GM18951 (cell line): Measurements from ENCODE around the gene STRN3.
A peak's percentile ranks its signal among the peaks of the same experiment; 100 is the strongest.
"Not testable (repeated sequence)": the region's sequence is repeated elsewhere in the genome, so short reads cannot be mapped to it uniquely, and the experiment has no call there.

Experiments used
- POLR2A ChIP-seq: IDR thresholded peaks from 4 replicates; pipeline ENCODE4 v1.6.1; 2011; ENCODE audit warnings: mild to moderate bottlenecking; ENCODE audit not compliant: insufficient read length, insufficient read depth; ENCODE audit errors: extremely low read depth
- in situ Hi-C: fragments of 300-500 bp; cut with MboI; formaldehyde crosslinking; loops from one replicate; pipeline ENCODE4 v1.12.0; 2022; ENCODE audit warnings: low sequenced_read_pairs, mixed read lengths, inconsistent platforms; ENCODE audit not compliant: unreplicated experiment

The STRN3 gene

DNA sequence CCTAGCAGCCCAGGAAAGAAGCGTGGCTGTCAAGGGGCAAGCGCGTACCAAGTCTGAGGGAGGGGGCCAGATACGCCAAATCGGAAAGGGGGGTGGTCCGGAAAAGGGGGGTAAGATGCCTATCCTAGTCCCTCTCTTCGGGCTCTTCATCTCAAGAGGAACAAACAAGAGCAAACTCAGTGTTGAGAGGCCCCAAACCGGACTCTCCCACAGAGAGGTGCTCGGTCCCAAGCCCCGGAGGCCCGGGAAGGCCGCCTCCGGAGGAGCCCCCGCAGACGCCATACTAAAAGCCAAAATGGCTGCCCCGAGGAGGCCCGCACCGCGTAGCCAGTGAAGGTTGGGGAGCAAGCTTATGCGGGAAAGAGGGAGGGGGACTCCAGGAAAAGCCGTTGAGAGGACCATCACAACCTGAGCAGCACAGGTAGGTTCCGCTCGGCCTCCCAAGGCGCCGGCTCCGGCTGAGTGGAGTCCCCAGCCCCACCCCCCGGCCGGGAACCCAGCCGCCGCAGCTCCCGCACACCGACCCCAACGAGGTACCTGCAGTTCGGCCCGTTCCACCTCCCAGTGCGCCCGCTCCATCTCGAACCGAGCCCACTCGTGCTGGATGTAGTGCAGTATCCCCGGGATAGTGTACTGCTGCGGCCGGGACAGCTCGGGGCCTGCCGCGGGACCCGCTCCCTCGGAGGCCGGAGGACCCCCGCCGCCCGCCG lies 657 bp downstream of the STRN3 start, which contains the start of gene AP4S1:
Gene AP4S1 (plus strand): TSS at position 283 of the 710 bp plus-strand sequence. CDS start 40,548 bp downstream, outside the sequence.
- in situ Hi-C loops = no loop called here
- peak; percentile 59 for TF ChIP-seq POLR2A

DNA sequence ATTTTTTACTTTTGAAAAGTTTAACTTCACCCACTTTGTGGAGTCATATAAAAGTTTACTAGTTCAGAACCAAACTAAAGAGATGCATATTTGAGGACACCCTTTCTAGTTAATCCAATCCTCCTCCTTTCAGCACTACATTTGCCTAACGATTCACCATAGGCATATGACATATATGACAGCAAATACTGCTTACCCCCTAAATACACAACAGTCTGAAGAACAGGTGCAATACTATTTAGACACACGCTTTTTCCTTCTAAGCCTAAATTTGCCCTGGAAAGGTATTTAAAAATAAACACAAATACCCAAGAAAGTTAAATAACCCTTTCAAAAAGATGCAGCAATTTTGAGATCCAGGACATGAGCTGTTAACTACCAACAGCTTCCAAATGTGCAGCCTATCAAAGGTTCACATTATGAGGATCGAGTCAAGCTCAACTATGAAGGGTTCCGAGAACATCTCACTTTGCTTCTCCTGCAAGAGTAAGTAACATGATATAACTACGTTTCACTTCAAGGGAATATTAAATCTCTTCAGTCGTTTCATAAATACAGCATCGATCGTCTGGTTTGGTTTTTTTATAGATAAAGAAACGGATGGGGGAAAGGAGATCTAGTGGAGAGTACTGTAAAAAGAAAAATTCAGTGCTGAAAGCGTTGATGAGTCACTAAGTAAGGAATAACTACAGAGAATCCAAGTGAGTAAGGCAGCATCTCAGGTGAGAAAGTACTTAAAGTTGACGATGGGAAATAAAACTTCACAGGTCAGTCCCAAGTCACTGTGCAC lies 1.4 kb downstream of the STRN3 start:
- in situ Hi-C loops = no loop called here

DNA sequence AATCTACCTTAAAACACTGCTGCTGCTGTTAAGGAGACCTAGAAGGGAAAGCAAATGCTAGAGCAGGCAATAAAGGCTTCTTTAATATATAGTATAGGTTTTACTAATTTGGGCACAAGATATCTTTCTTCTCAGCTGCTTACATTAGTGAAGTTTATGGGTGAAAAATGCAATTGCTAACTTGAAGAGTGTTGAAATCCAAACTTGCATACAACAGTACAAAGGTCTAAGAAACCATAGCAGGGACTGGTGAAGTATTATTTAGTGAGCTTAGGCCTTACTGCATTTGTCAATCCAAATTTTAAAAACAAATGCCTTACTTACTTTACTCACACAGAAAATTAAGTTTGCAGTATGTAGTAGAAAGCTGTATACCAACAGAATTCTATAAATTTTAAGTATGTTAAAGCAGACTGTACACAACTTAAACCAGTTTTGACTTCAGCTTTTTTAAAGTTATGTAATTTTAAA lies 2.1 kb downstream of the STRN3 start:
- TF ChIP-seq POLR2A = no peak
- in situ Hi-C loops = no loop called here

More for the DNA sequence above, 1.4 kb downstream of the STRN3 start:
- TF ChIP-seq POLR2A = no peak

DNA sequence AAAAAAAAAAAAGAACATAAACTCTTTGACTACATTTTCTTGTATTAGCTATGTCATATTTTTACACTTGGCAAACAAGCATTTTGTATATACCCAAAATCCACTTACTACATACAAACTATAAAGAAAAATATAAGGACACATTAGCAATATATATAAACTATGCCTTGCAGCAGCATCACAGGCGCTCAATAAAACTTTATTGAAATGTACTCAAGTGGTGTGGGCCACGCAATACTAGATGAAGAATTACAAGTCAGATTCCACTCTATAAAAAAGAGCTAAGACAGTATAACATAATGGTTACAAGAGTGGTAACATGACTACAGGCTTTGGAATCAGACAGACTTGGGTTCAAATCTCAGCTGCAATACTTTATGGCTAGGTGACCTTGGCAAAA lies 3.8 kb downstream of the STRN3 start:
- no peak for TF ChIP-seq POLR2A
- in situ Hi-C loops = no loop called here

- in situ Hi-C loops = no loop called here
- TF ChIP-seq POLR2A = no peak
These were observed 4.6 kb downstream of the STRN3 start for GRCh38 chr14:31021576-31021949.

DNA sequence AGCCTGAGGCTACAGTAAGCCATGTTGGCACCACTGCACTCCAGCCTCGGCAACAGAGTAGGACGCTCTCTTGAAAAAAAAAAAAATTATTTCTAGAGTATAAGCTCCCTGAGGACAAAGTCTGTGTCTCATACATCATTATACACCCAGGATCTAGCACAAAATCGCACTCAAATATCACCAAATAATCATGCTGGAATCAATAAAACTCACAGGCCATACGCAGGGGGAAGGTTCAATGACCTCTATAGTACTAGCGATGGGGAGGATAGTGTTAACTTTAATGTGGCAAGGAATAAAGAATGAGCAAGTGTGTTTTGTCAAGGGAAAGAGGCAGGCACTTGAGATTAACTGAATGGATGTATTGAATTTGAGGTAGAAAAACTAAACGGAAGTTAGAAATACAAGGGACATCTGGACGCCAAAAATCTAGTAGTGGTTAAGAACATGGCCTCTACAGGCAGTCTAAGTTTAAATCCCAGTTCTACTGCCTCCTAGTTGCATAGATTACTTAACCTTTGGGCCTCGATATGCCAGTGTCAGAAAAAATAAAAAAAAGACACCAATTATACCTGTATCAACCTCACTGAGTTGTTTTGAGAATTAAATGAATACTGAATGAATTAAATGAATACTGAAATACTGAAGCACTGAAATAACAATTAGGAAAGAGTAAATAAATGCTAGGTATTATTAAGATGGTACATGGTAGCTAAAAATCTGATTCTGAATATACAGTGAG lies 5.2 kb downstream of the STRN3 start:
- no peak for TF ChIP-seq POLR2A
- in situ Hi-C loops = no loop called here

DNA sequence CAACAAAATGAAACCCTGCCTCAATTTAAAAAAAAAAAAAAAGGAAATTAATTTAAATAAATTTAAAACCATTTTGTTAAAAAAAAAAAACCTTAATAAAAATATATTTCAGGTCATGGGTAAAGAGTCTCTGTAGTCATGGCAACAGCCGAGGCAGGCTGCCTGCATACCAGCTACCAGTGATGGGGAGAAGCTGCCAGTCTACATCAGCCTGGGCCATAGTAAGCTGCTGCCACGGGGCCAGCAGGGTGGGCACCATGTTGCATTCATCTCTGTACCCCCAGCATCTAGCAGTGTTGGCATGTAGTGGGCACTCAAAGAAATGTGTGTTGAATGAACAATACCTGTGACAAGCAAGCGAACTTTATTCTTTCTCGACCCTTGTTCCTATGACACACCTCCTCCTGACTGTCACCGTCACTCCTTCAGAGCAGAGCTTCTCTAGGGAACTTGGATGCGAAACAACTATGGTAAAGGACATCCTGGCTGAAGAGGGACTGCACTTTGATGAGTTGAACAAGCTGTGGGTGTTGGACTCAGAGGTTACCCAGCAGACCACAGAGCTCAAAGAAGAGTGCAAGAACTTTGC lies 8.0 kb downstream of the STRN3 start:
- in situ Hi-C loops = no loop called here

DNA sequence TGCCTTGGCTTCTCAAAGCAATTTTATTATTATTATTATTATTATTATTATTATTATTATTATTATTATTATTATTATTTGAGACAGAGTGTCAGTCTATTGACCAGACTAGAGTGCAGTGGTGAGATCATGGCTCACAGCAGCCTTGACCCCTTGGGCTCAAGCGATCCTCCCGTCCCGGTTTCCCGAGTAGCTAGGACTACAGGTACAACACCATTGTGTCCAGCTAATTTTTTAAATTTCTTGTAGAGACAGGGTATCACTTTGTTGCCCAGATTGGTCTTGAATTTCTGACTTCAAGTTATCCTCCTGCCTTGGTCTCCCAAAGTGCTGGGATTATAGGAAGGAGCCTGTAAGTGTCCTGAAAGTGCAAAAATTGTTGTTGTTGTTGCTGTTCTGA lies 12.3 kb downstream of the STRN3 start:
- TF ChIP-seq POLR2A = no peak
- in situ Hi-C loops = no loop called here

More for the DNA sequence above, 8.0 kb downstream of the STRN3 start:
- TF ChIP-seq POLR2A = no peak

GRCh38 chr14:31010935-31011334 lies 15.2 kb downstream of the STRN3 start:
- in situ Hi-C loops = no loop called here
- no peak for TF ChIP-seq POLR2A

- in situ Hi-C loops = no loop called here
- no peak for TF ChIP-seq POLR2A
These were observed 16.2 kb downstream of the STRN3 start for GRCh38 chr14:31009836-31010574.

DNA sequence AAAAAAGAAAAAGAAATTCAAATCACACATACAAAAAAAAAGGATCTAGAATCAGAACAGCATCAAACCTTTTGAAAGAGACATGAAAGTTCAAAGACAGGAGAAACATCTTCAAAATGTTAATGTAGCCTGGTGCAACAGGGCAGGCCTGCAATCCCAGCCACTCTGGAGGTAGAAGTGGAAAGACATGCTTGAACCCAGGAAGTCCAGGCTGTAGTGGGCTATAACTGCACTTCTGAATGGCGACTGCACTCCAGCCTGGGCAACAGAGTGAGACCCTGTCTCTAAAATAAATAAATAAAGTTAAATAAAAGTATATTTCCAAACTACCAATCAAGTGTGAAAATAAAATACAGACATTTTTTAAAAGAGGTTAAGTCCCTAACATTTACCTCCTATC lies 19.5 kb downstream of the STRN3 start:
- in situ Hi-C loops = no loop called here
- no peak for TF ChIP-seq POLR2A

DNA sequence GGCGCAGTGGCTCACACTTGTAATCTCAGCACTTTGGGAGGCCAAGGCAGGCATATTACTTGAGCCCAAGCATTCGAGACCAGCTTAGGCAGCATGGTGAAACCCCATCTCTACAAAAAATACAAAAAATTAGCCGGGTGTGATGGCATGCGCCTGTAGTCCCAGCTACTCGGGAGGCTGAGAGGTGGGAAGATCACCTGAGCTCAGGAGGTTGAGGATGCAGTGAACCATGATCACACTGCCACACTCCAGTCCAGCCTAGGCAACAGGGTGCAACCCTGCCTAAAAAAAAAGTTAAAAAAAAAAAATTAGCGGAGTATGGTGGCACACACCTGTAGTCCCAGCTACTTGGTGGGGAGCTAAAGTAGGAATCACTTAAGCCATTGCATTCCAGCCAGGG lies 22.2 kb downstream of the STRN3 start:
- in situ Hi-C loops = not testable (repeated sequence)
